Heart left ventricle (tissue), 16 donors: ENCODE measurements around the gene MEOX1. TPM values are rescaled to one million over a fixed set of nuclear protein-coding genes. Genes with fewer than 3 reads are reported as not detected.

Experiments
- ATAC-seq, 4 donors: fragments of 200-7000 bp; cut with Tn5 transposase; one replicate each; pipeline ENCODE4 v1.9.1; 2020 to 2022; ENCODE audit warnings: moderate library complexity in 4 of 4, mild to moderate bottlenecking in 3 of 4, moderate number of reproducible peaks in 1 of 4
- DNase-seq, 5 donors: peaks; one replicate each; pipeline ENCODE4 v3.0.0-alpha.2; 2020
- H3K27ac ChIP-seq, 12 donors: fragments of 200-600 bp; sonication (generic) in 4 of 12; one replicate each; pipeline versions ENCODE4 v1.5.0 to v1.8.0; 2016 to 2022; ENCODE audit warnings: mild to moderate bottlenecking in 2 of 12
- H3K27me3 ChIP-seq, 9 donors: fragments of 200-600 bp; sonication (generic) in 2 of 9; one replicate each; pipeline versions ENCODE4 v1.5.1 to v1.8.0; 2016 to 2022; ENCODE audit warnings: mild to moderate bottlenecking in 3 of 9
- H3K36me3 ChIP-seq, 9 donors: fragments of 200-600 bp; sonication (generic) in 2 of 9; one replicate each; pipeline versions ENCODE4 v1.5.0 to v1.8.0; 2018 to 2022; ENCODE audit warnings: mild to moderate bottlenecking in 2 of 9
- H3K4me1 ChIP-seq, 12 donors: fragments of 200-600 bp; sonication (generic) in 4 of 12; one replicate each; pipeline versions ENCODE4 v1.5.0 to v1.8.0; 2016 to 2022; ENCODE audit warnings: mild to moderate bottlenecking in 3 of 12
- H3K4me3 ChIP-seq, 12 donors: fragments of 200-600 bp; sonication (generic) in 4 of 12; one replicate each; pipeline versions ENCODE4 v1.5.0 to v1.8.0; 2017 to 2022; ENCODE audit warnings: mild to moderate bottlenecking in 9 of 12, moderate library complexity in 4 of 12
- H3K9me3 ChIP-seq, 12 donors: fragments of 200-600 bp; sonication (generic) in 4 of 12; one replicate each; pipeline versions ENCODE4 v1.5.0 to v1.8.0; 2016 to 2022; ENCODE audit warnings: mild to moderate bottlenecking in 1 of 12
- CTCF ChIP-seq, 12 donors: fragments of 200-600 bp; sonication (generic) in 4 of 12; IDR thresholded peaks; one replicate each; pipeline versions ENCODE4 v1.5.0 to v1.8.0; 2018 to 2022; ENCODE audit warnings: antibody characterized with exemption in 12 of 12, mild to moderate bottlenecking in 5 of 12
- POLR2A ChIP-seq, 2 donors: fragments of 450-650 bp; IDR thresholded peaks; one replicate each; pipeline ENCODE4 v1.6.1; 2017; ENCODE audit warnings: antibody characterized with exemption in 2 of 2, mild to moderate bottlenecking in 2 of 2, moderate library complexity in 2 of 2
- WGBS, 4 donors: extraction: QIAGEN DNeasy Blood & Tissue Kit in 2 of 4; methylation state at CpG; one replicate each; pipeline versions ENCODE4 v1.1.5 to v1.1.7; 2013 to 2018; 5-methylcytosine and 5-hydroxymethylcytosine counted together
- intact Hi-C, 10 donors: fragments of 100-400 bp; cut with DNase I; formaldehyde crosslinking; loops; one replicate each; pipeline versions ENCODE4 v1.11.1 to v1.14.2; 2022
- polyA plus RNA-seq, 2 donors: library from polyadenylated mRNA; stranded (reverse); fragments of 200-250 nt; gene quantifications; one replicate each; pipeline ENCODE4 v1.2.3, GENCODE V29; 2013
- total RNA-seq, 9 donors: library from RNA; depleted of rRNA in 2 of 9; stranded (reverse); fragments of >200 nt in 2 of 9; fragmentation: NEBNext Ultra II Directional in 3 of 9; extraction: Animal tissue kit (Norgen Biotek cat#: 25700) in 3 of 9; gene quantifications; one replicate each; pipeline versions ENCODE4 v1.1.0 to v1.2.4, GENCODE V29; 2016 to 2023
- donor health status: ischemic (EF 13 %, LVEDD 7.1; RV severe dilation, severe dysfunction).
- donor health status: healthy with polysubstance abuse.
- donor health status: DM: no; HTN: yes; CAD: no.
- donor health status: DM: no; HTN: no; CAD: no.
- donor health status: ischemic (EF 25% LVEDD 6.9; RV normal size, moderate dysfunction).
- donor health status: ischemic (EF 25% LVEDD 5.7; RV mildly dilated, moderate dysfunction).
- donor health status: healthy.
- donor health status: DM: yes; HTN: yes; CAD: no.
- donor health status: ischemic (EF 35%, LVEDD 5.7; RV mildly dilated, moderate dysfunction).
- donor health status: nonischemic (EF 11% LVEDD 7.7; RV severe dilation, severe dysfunction).
- donor health status: DM: yes; HTN: yes; CAD: no.
- donor health status: PGD.
- donor health status: ischemic (EF 29% LVEDD 5.4; RV normal size, mild dysfunction).
- donor health status: nonischemic (EF 23%, LVEDD 6.1; RV moderate dilation, normal function).

MEOX1 gene
- total and polyA plus RNA-seq, 11 donors, result 9.7 to 24.0 (median 16.1) TPM

- Histone ChIP-seq H3K36me3 (no peaks in the 10 kb centered on the region), H3K4me1 (peaks cover 0 to 19% (median 14%) of the 10 kb centered on the region in 12 donors), H3K27ac (peak overlapping the region in 4 of 12 donors; percentile 39 to 78 (median 60)), H3K27me3 (peaks cover 0 to 3% (median 0%) of the 10 kb centered on the region in 9 donors), H3K4me3 (no peak overlapping the region), H3K9me3 (no peaks in the 10 kb centered on the region)
- ATAC-seq (no peak), DNase-seq (no peak)
- WGBS, 4 donors, result 44 to 75% (median 55%) methylated on average over 2 of the region's 2 CpGs
- no peak for TF ChIP-seq POLR2A (IDR thresholded peaks at IDR 0.05)
- no peak for TF ChIP-seq CTCF (IDR thresholded peaks at IDR 0.05)
- intact Hi-C loops, result loop anchor here in 6 of 10 donors (1.0 to 10.0 kb wide), 3 partner anchors 62 to 150 kb away; partner anchors contain the start of gene CD300LG (in 6 of the 6)
These were observed 35.2 kb upstream of the MEOX1 start for GRCh38 chr17:43696891-43697290.

GRCh38 chr17:43695970-43696865 is 34.5 kb upstream of the MEOX1 start:
- no peaks in the 10 kb centered on the region for H3K9me3 ChIP-seq
- TF ChIP-seq POLR2A (IDR thresholded peaks at IDR 0.05) (no peak), CTCF (IDR thresholded peaks at IDR 0.05) (peak in 1 of 12 donors; percentile 7)
- peak overlapping the region in 10 of 12 donors; percentile 10 to 78 (median 43) for H3K27ac ChIP-seq
- no peaks in the 10 kb centered on the region for H3K36me3 ChIP-seq
- intact Hi-C loops, result loop anchor here in 7 of 10 donors (1.0 to 10.0 kb wide), 5 partner anchors 63 to 151 kb away; partner anchors contain the start of gene CD300LG (in 7 of the 7)
- 23 to 26% (median 24%) methylated on average over 12 of the region's 12 CpGs for WGBS, 4 donors
- no peak overlapping the region for H3K4me3 ChIP-seq
- ATAC-seq (peak; percentile 81 to 89 (median 83)), DNase-seq (peak; percentile 48 to 74 (median 67))
- H3K4me1 ChIP-seq, result peaks cover 0 to 19% (median 14%) of the 10 kb centered on the region in 12 donors
- H3K27me3 ChIP-seq, result peaks cover 0 to 3% (median 0%) of the 10 kb centered on the region in 9 donors

- TF ChIP-seq POLR2A (IDR thresholded peaks at IDR 0.05) (no peak), CTCF (IDR thresholded peaks at IDR 0.05) (peak; percentile 90 to 98 (median 95))
- 29 to 32% (median 30%) methylated on average over 11 of the region's 11 CpGs for WGBS, 4 donors
- H3K27me3 ChIP-seq, result peaks cover 0 to 3% (median 0%) of the 10 kb centered on the region in 9 donors
- ATAC-seq (peak; percentile 49 to 86 (median 83)), DNase-seq (peak; percentile 73 to 84 (median 76))
- intact Hi-C loops, result loop anchor here (1.0 to 10.0 kb wide), 4 partner anchors 66 to 153 kb away; partner anchors contain the start of gene CD300LG (in 6 of the 10)
- H3K9me3 ChIP-seq, result no peaks in the 10 kb centered on the region
- no peak overlapping the region for H3K27ac ChIP-seq
- H3K4me3 ChIP-seq, result no peak overlapping the region
- no peaks in the 10 kb centered on the region for H3K36me3 ChIP-seq
- H3K4me1 ChIP-seq, result peaks cover 0 to 19% (median 14%) of the 10 kb centered on the region in 12 donors
These were observed 32.6 kb upstream of the MEOX1 start for GRCh38 chr17:43694081-43694870.
